AG08395 (cell line): ENCODE results near the gene EMILIN2.

ENCODE experiments used
- DNase-seq: peaks from one replicate; pipeline ENCODE4 v3.0.0; 2012; ENCODE audit warnings: mixed read lengths, low spot score

EMILIN2 gene

DNA sequence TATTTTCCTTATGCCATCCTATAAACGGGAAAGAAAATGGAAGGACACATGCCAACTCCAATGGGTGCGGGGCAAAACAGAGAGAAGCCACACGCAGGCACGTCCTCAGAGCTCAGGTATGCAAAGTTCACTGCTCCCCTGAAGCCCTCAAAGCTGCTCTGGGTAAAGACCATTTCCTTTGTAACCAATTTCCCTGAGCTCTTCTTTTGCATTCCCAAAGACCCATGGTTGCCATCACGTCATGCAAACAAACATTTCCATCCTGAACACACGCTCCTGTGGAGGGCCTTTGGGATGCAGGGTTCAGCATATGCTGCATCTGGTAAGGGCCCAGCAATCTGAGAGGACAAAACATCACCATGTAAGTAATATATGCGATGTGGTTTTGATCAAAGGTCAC, 69.4 kb downstream of the EMILIN2 start:
- no peak for DNase-seq

DNA sequence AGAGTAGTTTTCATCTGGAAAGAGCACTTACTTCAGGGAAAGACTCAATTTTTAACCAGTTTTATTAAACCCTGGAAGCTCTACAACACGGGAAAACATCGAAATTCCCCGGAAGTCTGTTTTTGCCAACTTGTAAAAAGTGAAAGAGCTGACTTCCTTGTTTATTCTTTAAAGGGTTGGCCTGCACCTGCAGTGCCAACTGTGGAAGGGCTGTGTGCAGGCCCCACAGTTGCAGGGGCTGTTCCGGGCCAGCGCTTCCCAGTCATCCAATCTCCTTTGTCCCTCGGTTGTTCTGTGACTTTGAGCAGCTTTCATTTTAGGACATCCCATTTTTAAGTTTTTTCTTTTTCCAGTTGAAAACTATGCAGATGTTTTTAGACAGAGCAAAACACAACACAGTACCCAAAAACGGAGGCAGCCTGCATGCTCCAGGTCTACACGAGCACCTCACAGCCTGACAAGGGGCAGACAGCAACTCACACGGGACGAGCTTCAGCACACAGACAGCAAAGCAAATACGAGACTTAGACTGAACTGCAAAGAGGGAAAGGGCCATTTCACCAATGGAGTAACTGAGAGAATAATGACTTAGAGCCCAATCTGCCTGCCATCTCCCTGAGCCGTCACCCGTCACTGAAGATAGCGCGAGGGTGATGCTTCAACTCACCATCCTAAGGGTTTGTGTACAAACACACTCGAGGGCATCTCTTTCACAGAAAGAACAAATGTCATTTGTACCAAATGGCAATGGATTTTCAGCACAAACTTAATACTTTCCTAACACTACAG, 70.6 kb downstream of the EMILIN2 start:
- DNase-seq: no peak

DNA sequence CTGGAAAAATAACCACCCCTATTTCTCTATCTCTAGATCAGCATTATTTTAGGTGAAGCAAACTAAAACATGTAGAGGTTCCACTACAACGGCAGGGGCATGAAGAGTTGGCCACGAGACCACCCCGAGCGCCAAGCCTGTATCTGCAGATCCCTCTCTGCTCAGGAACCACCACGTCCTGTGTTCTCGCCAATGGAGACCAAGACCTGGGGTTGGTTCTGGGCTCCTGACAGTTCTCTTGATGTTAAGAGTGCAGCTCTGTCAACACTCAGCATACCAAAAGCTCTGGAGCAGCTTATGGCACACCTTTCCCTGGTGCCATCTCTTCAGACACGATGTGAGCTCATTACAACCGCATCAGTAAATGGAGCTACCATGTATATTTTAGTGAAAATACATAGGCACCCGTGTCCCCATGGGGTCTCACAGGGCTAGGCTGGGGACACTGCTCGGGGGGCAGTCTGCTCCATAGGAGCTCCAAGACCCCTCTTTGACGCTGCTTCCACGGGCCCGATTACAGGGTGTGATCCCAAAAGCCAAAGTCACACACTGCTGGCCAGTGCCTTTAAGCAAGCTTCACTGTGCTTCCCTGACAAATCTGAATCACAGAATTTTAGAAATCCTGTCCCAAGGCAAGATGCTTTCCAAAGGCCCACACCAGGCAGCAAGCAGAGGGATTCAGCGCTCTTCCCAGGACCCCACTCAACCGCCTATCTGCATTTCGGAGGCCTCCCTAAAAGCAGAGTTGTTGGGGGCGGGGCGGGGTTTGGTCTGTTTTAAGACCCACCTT, 72.2 kb downstream of the EMILIN2 start:
- DNase-seq: no peak

DNA sequence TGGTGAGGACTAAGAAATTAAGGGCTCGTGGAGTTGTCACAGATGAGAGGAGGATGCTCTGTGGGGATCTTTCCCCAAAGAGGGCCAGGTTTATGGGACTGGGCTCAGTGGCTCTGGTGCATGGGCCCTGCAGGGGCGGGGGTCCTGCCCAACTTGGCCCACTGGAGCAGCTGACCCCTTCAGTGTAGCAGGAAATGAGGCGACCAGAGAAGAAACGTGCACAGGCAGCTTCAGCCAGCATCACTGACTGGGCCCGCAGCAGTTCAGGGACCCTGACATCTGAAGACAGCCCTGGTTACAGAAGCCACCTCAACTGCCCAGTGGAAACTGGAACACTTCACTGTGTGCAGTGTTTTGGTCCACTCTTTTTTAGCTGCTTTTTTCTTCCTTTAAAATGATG, 72.8 kb downstream of the EMILIN2 start:
- no peak for DNase-seq

DNA sequence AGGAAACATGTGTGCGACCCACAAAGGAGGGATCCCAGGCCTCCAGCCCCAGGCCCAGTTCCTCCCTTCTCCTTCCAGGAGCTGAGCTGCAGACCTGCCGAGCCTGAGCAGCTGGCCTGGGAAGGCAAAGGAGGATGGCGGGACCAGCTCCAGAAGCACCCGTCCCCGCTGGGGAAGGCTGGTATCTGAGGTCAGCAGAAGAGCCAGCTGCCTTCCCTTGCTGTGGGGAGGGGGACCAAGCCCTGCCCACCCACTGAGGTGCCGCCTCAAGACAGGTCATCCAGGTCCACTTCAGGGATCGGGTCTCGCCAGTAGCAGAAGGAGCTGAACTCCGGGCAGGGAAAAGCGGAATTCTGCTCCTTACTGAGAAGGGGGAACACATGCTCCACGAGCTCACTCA, 73.2 kb downstream of the EMILIN2 start:
- no peak for DNase-seq

DNA sequence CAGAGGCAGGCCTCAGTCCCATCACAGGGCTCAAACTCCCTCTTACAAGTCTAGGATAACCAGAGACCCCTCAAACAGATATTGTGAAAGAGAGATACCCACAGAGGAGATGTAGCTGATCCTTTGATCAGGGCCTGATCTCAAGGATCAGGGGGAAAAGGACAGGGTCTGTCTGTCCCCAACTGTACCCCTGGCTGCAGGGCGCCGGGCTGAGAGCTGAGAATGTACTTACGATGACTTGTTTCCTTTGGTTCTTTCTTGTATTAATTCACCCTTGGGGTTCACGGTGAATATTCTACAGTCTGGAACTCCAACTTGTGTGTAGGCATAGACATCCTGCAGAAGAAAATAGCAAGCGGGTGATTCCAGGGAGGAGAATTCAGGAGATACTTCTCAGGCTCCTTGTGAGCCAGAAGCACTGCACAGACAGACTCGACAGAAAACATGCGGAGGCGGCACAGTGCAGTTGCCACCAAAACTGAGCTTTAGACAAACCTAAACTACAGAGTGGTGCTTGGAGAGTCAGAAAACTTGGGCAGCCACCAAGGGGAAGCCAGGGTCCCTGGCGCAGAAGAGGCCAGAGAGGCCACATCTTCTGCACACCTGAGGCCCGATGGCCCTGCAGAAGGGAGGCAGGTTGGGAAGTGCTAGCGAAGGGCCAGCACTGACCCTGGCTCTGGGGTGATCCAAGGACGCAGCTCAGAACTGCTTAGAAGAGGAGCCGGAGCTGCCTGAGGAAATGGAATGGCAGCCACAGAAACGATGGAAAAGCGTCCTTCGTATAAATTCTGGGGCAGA, 73.9 kb downstream of the EMILIN2 start:
- no peak for DNase-seq

DNA sequence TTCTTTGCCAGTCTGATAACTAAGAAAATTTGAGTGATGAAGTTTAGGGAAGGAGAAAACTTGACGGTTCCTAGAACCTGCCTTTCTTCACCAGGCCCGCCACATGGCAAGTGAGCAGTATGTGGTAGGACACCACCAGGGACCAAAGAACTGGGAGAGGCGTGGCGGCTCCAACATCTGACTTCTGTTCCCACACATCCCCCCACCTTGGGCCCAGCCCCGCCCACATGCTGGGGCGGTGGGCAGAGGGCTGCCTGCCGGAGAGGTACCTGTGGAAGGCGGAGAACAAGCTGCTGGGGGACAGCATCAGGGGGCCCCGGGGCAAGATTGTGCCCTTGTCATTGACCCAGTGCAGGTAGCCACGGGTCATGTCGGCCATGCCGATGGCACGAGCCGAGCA, 75.0 kb downstream of the EMILIN2 start:
- DNase-seq: no peak

DNA sequence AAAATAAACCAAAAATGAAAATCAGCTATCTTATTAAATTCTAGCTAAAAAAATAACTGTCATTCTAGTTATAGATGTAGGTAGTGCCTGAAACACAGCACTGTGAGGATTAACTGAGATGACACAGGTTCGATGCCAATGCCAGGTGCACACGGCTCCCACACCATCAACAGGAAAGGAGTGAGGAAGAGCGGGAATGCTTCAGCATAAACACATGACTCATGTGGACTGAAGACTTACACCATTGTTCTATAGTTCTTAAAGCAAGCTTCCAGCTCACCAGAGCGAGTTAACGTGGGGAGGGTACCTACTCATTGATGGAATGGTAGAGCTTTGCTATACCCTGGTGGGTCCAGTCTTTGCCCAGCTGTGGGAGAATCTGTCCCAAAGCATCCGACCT, 76.7 kb downstream of the EMILIN2 start:
- DNase-seq: no peak

DNA sequence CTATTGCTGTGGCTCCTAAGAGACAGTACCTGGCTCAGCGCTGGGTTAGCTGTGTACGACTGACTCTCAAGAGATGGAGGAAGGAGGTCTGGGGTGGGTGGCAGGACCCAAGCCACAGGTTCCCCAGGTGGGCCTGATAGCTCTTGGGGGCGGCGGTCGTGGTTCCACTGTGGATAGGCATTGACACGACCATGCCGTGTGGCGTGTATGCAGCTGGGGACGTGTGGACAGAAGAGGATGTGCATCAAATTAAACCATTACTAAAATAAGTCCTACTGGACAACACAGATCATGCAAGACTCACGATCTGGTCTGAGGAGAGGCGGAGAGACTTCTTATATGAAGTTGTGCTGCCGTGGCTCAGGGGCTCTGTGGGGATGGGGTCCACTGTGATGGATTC, 78.1 kb downstream of the EMILIN2 start:
- DNase-seq: no peak

DNA sequence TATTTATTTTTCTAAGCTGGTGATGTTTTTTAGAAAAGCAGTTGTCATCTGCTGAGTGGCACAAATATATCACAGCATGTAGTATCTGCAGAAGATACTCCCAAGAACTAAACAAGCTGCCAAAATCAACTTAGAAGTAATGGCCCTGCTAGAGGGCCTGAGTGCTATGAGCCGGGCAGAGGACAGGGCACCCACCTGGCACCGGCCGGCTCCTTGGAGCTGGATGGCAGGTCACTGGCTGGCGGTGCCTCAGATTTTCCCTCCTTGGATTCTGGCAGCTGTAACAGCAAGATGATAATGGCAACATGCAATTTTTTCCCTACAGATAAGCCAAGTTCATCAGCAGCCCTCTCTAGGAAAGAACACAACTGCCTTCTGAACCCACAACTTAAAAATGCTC, 79.7 kb downstream of the EMILIN2 start:
- DNase-seq: no peak

DNA sequence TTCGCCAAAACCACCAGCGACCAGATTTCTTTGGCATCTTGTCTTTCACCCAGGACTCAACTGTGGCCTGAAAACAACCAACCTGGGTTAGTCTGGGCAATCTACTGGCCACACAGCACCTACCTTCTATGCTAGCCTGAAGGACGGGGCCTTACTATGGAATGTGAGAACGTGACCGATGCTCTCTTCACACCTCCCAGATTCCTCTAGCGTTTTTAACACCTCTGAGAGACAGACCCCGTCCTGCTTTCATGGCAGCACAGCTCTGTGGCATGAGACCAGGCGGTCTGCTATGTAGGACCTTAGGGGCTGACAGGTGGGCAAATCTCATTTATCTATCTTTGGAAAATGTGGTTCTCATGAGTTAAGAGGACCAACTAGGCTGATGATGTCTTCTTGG, 80.9 kb downstream of the EMILIN2 start:
- DNase-seq: no peak

DNA sequence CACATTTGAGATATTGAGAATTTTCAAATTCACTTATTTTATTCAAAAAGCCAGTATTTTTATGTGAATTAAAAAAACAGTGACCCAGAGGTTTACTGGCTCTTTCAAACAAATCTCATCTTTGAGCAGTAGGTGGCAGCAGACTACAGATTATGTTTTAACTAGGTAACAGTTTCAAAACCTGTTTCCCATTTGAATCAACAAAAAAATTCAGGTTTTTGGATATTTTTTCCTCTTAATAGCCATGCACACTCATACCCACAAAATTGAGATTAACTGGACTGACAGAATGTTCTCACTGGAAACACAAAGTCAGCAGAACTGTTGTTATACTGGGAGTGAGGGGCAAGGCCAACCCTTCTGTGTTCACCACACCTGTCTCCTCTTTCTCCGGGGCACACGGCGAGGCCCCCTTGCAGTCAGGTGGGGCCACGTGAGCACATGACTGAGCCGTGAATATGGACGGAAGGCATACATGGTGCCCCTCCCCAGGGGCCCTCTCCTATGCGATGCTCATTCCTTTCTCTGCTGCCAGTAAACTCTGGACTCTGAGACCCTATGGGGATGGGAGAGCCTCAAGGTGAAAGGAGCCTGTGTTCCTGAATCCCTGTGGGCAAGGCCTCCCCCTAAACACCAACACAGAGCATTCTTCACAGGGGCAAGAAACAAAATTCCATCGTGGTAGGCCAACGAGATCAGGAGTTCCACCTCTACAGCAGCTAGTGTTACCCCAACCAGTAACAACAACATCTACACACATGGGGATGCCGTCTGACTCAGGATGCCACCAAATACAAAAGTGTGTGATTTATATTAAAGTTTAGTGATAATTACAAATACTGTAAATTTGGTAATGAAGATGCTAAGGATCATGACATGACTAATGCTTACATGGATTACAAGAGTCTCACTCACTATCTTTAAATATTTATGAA, 85.7 kb downstream of the EMILIN2 start:
- DNase-seq: peak; percentile 70

DNA sequence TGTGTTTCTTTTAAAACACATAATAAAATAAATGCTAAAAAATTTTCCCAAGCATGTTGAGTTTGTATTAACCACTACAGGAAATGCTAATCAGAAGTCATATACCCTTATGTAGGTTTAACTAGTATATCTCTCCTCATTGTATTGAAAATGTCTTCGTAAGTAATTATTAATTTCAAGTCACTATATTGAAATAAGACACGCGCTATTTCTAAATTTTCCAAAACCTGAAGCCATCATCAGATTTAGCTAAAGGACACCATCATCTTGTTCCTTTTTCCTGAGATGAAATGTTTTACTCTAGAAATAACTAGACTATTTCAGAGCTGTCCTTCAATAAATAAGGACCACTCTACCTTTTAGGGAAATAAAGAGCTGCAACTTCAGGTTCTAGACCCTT, 87.2 kb downstream of the EMILIN2 start:
- no peak for DNase-seq

DNA sequence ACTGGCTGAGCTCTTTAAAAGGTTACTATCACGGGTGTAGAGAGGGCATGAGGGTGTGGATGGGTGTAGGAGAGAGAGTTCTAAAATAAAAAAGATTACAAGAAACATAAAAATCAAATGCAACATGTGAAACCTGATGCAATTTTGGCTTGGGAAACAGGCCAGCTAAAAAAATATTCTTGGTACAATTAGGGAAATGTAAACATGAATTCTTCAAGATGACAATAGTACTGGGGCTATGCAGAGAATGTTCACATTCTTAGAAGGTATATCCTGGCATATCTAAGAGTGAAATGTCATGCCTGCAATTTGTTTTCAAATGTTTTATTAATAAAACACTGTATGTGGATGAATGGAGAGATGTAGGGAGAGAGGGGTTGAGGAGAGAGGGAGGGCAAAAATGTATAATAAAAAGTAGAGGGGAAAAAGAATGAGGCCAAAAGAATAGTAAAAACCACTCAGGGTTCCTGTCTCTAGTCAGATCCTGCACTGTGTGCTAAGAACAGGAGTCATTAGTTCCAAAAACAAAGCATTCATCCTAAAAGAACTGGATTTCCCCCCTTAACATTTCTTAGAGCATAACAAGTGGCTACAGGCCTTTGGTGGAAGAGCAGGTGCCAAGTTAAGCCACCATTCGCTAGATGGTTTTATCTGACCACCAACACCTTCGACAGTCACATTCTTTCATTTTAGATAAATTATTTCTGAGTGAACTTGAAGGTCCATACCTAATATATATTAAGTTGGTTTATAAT, 88.8 kb downstream of the EMILIN2 start:
- DNase-seq: no peak

DNA sequence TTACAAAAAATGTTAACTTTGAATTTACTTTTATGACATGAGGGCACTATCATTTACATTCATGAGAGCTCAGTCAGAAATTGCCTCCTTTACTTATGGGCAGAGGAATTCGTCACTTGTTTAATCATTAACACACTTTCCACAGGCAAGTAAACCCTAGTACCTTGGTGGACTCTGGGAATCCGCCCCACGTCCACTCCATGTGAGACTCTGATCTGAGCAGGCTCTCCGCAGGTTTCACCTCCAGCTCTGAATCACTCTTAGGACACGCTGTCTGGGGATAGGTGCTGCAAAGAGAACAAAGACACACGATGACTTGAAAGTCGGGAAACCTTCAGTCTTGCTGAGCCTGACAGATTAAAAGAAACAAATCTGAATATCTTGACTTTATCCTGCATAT, 92.5 kb downstream of the EMILIN2 start:
- no peak for DNase-seq

DNA sequence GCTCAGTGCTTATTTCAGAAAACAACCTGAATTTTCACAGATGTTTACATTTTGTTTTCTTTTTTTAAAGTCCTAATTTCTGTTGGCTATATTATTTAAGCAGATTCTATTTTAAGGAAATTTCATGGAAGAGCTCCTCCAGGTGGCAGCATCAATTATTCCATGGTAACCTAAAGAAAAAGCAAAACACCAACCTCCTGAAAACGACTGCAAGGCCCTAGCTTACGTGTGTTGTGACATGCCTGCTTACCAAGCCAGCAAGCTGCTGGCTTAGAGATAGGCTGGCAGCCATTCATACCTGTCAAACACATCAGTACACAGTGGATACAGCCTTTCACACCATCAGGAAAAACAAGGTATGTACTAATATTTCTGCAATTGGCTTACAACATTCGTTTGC, 101.2 kb downstream of the EMILIN2 start:
- DNase-seq: peak; percentile 36

DNA sequence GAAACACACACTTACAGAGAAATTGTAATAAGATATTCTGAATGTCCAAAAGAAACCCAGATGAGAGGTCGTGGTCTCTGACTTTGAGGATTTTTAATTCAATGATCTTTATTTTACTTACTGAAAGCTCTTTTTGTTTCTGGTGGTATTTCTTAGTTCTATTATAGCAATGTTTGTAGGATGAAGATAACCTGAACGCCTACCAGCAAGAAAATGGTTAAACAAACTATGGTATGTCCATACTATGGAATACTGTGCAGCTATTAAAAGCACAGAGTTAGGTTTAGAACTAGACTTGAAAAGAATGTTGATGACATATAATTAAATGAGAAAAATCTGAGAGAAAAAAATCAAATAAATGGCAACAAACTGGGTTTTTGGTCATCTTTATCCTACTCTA, 105.8 kb downstream of the EMILIN2 start:
- no peak for DNase-seq

DNA sequence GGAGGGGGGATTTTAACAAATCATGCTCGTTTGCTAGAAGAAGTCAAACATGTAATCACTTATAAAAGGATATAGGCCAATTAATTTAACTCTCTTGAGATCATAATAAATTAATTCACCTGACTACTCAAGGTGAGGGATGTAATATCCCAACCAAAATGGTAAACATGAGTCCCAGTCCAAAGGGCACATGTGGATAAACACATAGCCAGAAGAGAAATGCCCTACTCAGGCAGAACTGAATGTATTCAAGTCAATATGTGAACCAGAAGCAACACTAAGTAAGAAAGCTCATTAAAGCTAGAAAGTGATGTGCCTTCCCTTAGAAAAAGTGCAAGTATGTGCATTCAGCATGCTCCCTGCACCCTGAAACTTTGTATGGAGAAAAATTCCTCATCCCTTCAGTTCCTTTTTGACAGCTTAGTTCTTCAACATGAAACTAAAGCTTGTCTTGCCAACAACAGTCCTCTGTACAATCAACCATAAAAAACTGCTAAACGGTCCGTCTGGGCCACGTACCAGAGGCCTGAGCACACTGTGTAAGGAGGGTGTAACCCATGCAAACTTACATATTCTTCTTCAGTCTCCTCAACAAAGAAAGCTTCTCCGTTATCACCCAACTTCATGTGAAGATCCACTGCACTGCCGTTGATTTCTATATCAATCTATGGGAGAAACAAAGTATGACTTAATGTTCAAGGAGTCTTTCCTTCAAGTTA, 107.3 kb downstream of the EMILIN2 start:
- DNase-seq: no peak

DNA sequence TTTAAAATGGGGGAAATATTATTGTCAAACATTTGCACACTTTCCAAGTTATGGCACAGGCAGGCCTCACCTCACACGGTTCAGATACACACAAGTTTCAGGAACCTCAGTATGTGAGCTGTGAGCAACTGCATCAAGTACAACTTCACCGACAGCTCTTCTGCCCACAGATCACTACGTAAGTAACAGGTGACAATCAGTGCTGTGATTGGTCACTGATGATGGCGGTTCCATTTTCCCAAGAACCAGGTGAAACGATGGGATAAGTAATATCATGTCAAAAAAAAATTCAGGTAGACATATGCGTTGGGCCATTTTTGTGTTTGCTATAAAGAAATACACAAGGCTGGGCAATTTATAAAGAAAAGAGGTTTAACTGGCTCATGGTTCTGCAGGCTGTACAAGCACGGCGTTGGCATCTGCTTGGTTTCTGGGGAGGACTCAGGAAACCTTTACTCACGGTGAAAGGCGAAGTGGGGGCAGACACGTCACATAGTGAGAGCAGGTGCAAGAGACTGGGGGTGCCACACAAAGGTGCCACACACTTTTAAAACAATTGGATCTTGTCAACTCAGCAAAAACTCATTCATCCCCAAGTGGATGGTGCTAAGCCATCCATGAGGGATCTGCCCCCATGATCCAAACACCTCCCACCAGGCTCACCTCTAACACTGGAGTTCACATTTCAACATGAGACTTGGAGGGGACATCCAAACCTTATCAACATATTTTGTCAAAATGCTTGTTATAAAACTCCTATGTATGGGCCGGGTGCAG, 108.3 kb downstream of the EMILIN2 start:
- no peak for DNase-seq
